GM23338 (cell line): ENCODE data around the gene SYMPK. TPM values are rescaled to one million over a fixed set of nuclear protein-coding genes. Genes with fewer than 3 reads are reported as not detected.
A peak's percentile ranks its signal among the peaks of the same experiment; 100 is the strongest.

Experiments used
- ATAC-seq: fragments of 200-7000 bp; cut with Tn5 transposase; 3 replicates; pipeline ENCODE4 v1.9.1; 2020
- DNase-seq: peaks from one replicate; pipeline ENCODE4 v3.0.0-alpha.2; 2015; ENCODE audit warnings: low spot score
- H2AFZ ChIP-seq: fragments of 200-600 bp; sonication (generic); 2 replicates; pipeline ENCODE4 v1.8.0; 2016; ENCODE audit warnings: antibody characterized with exemption, mild to moderate bottlenecking, moderate library complexity
- H3F3A ChIP-seq: fragments of 200-600 bp; sonication (generic); replicated peaks from 2 replicates; pipeline ENCODE4 v1.8.0; 2017; ENCODE audit warnings: antibody characterized with exemption, mixed run types, low read depth
- H3K27ac ChIP-seq: fragments of 200-600 bp; sonication (generic); 2 replicates; pipeline ENCODE4 v1.6.1; 2016; ENCODE audit warnings: low read depth
- H3K27me3 ChIP-seq: fragments of 200-600 bp; sonication (generic); 2 replicates; pipeline ENCODE4 v1.8.0; 2016; ENCODE audit warnings: mild to moderate bottlenecking, mixed run types, moderate library complexity; ENCODE audit not compliant: insufficient read depth
- H3K36me3 ChIP-seq: fragments of 200-600 bp; sonication (generic); 2 replicates; pipeline ENCODE4 v1.8.0; 2016; ENCODE audit warnings: mild to moderate bottlenecking; ENCODE audit not compliant: insufficient read depth
- H3K4me1 ChIP-seq: fragments of 200-600 bp; sonication (generic); 2 replicates; pipeline ENCODE4 v1.8.0; 2016; ENCODE audit warnings: mild to moderate bottlenecking, moderate library complexity; ENCODE audit not compliant: insufficient read depth
- H3K4me2 ChIP-seq: fragments of 200-600 bp; sonication (generic); 2 replicates; pipeline ENCODE4 v1.7.1; 2017; ENCODE audit warnings: mixed run types
- H3K4me3 ChIP-seq: fragments of 200-600 bp; sonication (generic); 2 replicates; pipeline ENCODE4 v1.6.1; 2016; ENCODE audit warnings: mixed run types
- H3K79me2 ChIP-seq: fragments of 200-600 bp; sonication (generic); replicated peaks from 2 replicates; pipeline ENCODE4 v1.8.0; 2017; ENCODE audit warnings: mild to moderate bottlenecking; ENCODE audit not compliant: insufficient read depth
- H3K9me2 ChIP-seq: fragments of 200-600 bp; sonication (generic); 2 replicates; pipeline ENCODE4 v1.8.0; 2017; ENCODE audit not compliant: insufficient read depth
- H4K20me1 ChIP-seq: fragments of 200-600 bp; sonication (generic); replicated peaks from 2 replicates; pipeline ENCODE4 v1.8.0; 2017; ENCODE audit warnings: mild to moderate bottlenecking; ENCODE audit not compliant: insufficient read depth
- H3K27ac Mint-ChIP-seq: 2 replicates; pipeline ENCODE4 v1.8.0; 2020; ENCODE audit warnings: inconsistent platforms, mild to moderate bottlenecking, moderate library complexity, mixed read lengths
- H3K27me3 Mint-ChIP-seq: 3 replicates; pipeline ENCODE4 v1.8.0; 2022; ENCODE audit warnings: low read depth, mild to moderate bottlenecking, moderate library complexity, mixed read lengths, inconsistent platforms; ENCODE audit not compliant: insufficient read depth, poor library complexity
- H3K36me3 Mint-ChIP-seq: 3 replicates; pipeline ENCODE4 v1.8.0; 2021; ENCODE audit warnings: low read depth, mild to moderate bottlenecking, inconsistent platforms, moderate library complexity, mixed read lengths
- H3K4me1 Mint-ChIP-seq: 3 replicates; pipeline ENCODE4 v1.8.0; 2020; ENCODE audit warnings: mild to moderate bottlenecking, inconsistent platforms, mixed read lengths
- H3K4me3 Mint-ChIP-seq: 3 replicates; pipeline ENCODE4 v1.8.0; 2021; ENCODE audit warnings: moderate library complexity, mild to moderate bottlenecking, inconsistent platforms, mixed read lengths
- H3K9me3 Mint-ChIP-seq: 3 replicates; pipeline ENCODE4 v1.8.0; 2020; ENCODE audit warnings: moderate library complexity, mild to moderate bottlenecking, inconsistent platforms, mixed read lengths
- CREB1 ChIP-seq: fragments of 250-450 bp; sonication (Bioruptor Pico); IDR thresholded peaks from 2 replicates; pipeline ENCODE4 v1.5.0; 2020; ENCODE audit warnings: low read depth, mild to moderate bottlenecking, moderate library complexity
- CTCF ChIP-seq, 2 experiments: fragments of 200-600 bp in 1 of 2; sonication (generic) in 1 of 2; conservative IDR thresholded peaks; 2 replicates each; pipeline versions ENCODE4 v1.5.1 to v1.6.1; 2016 to 2017; ENCODE audit warnings: antibody characterized with exemption in 2 of 2, low read depth in 2 of 2, mild to moderate bottlenecking in 2 of 2, moderate library complexity in 1 of 2
- EZH2phosphoT487 ChIP-seq: fragments of 200-600 bp; sonication (generic); IDR thresholded peaks from one replicate; pipeline ENCODE4 v1.8.1; 2018; ENCODE audit warnings: antibody characterized with exemption; ENCODE audit not compliant: unreplicated experiment
- POLR2AphosphoS5 ChIP-seq: IDR thresholded peaks from 2 replicates; pipeline ENCODE4 v1.6.1; 2016; ENCODE audit warnings: antibody characterized with exemption, low read depth
- ZNF114 ChIP-seq: fragments of 250-450 bp; sonication (Bioruptor Pico); IDR thresholded peaks from 2 replicates; pipeline ENCODE4 v1.5.0; 2020; ENCODE audit warnings: mild to moderate bottlenecking, moderate library complexity
- polyA plus RNA-seq: library from polyadenylated mRNA; unstranded; fragments of >200 nt; fragmentation: Nextera tagmentation; extraction: Ambion mirVana; gene quantifications from 2 replicates; pipeline ENCODE4 v1.2.1, GENCODE V29; 2016
- total RNA-seq: library from RNA; depleted of rRNA; stranded (reverse); fragments of >200 nt; shearing (Covaris generic); gene quantifications from 2 replicates; pipeline ENCODE4 v1.2.3, GENCODE V29; 2014
- TF ChIP-seq, protein P1 (sequence below): IDR thresholded peaks from 2 replicates; pipeline ENCODE4 v1.6.1; 2016; ENCODE audit warnings: antibody characterized with exemption
- TF ChIP-seq, protein P2 (sequence below): IDR thresholded peaks from one replicate; pipeline ENCODE4 v1.6.1; 2018; ENCODE audit warnings: antibody characterized with exemption; ENCODE audit not compliant: unreplicated experiment

The SYMPK gene
- total and polyA plus RNA-seq, 2 experiments from 2014 or later, result 36.8 to 82.1 TPM

DNA sequence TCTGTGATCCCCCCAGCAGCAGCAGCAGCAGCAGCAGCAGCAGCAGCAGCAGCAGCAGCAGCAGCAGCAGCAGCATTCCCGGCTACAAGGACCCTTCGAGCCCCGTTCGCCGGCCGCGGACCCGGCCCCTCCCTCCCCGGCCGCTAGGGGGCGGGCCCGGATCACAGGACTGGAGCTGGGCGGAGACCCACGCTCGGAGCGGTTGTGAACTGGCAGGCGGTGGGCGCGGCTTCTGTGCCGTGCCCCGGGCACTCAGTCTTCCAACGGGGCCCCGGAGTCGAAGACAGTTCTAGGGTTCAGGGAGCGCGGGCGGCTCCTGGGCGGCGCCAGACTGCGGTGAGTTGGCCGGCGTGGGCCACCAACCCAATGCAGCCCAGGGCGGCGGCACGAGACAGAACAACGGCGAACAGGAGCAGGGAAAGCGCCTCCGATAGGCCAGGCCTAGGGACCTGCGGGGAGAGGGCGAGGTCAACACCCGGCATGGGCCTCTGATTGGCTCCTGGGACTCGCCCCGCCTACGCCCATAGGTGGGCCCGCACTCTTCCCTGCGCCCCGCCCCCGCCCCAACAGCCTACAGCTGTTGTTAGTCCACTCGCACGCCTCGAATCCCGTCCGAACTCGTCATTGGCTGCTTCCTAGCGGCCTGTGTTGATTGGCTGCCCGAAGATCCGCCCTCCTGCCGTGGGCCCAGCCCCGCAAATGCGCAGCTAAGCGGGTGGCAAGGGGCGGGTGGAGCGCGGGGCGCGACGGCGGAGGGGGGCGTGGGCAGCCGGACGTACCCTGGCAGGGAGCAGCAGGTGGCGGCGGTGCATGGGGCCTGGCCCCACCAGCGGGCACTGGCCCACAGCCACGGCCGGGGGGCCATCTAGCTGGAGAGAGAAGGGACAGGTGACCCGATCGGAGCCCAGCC is 92.5 kb downstream of the SYMPK start:
- Mint-ChIP-seq H3K27ac (peak overlapping the region; percentile 99), H3K36me3 (peaks cover 23% of the 10 kb centered on the region), H3K4me1 (peaks cover 20% of the 10 kb centered on the region), H3K4me3 (peak overlapping the region; percentile 91), H3K9me3 (no peaks in the 10 kb centered on the region; the same call in 2 of the 3 replicates), H3K27me3 (peaks cover 35% of the 10 kb centered on the region)
- 0 out of 2 replicates have a peak, but pooled peaks have one; percentile 57 for TF ChIP-seq CREB1 (CRISPR knock-in tag)
- TF ChIP-seq CTCF (conservative IDR thresholded peaks at IDR 0.05; ENCODE audit: low read depth in 2 of 2), result peak; percentile 68 to 79
- TF ChIP-seq EZH2phosphoT487, result no peak
- TF ChIP-seq, protein P1, sequence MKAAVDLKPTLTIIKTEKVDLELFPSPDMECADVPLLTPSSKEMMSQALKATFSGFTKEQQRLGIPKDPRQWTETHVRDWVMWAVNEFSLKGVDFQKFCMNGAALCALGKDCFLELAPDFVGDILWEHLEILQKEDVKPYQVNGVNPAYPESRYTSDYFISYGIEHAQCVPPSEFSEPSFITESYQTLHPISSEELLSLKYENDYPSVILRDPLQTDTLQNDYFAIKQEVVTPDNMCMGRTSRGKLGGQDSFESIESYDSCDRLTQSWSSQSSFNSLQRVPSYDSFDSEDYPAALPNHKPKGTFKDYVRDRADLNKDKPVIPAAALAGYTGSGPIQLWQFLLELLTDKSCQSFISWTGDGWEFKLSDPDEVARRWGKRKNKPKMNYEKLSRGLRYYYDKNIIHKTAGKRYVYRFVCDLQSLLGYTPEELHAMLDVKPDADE, result 0 out of 2 replicates have a peak, but pooled peaks have one; percentile 34
- peak; percentile 91 for TF ChIP-seq POLR2AphosphoS5
- Histone ChIP-seq H3F3A (peaks cover 29% of the 10 kb centered on the region), H3K9me2 (no peaks in the 10 kb centered on the region), H3K4me3 (peak overlapping the region; percentile 76), H4K20me1 (peaks cover 3% of the 10 kb centered on the region; the same call in 1 of the 2 replicates), H3K79me2 (no peaks in the 10 kb centered on the region), H3K4me2 (peak overlapping the region; percentile 99), H3K27me3 (no peaks in the 10 kb centered on the region), H3K36me3 (0 out of 2 replicates have a peak, but pooled peaks cover 3% of the 10 kb centered on the region), H3K27ac (peak overlapping the region; percentile 97), H2AFZ (no peak overlapping the region), H3K4me1 (peaks cover 20% of the 10 kb centered on the region)
- peak; percentile 61 for ATAC-seq
- DNase-seq, result peak; percentile 99

DNA sequence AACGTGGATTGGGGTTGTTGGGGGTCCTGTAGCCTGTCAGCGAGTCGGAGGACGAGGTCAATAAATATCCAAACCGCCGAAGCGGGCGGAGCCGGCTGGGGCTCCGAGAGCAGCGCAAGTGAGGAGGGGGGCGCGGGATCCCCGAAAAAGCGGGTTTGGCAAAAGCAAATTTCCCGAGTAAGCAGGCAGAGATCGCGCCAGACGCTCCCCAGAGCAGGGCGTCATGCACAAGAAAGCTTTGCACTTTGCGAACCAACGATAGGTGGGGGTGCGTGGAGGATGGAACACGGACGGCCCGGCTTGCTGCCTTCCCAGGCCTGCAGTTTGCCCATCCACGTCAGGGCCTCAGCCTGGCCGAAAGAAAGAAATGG is 93.1 kb downstream of the SYMPK start:
- TF ChIP-seq, protein P2, sequence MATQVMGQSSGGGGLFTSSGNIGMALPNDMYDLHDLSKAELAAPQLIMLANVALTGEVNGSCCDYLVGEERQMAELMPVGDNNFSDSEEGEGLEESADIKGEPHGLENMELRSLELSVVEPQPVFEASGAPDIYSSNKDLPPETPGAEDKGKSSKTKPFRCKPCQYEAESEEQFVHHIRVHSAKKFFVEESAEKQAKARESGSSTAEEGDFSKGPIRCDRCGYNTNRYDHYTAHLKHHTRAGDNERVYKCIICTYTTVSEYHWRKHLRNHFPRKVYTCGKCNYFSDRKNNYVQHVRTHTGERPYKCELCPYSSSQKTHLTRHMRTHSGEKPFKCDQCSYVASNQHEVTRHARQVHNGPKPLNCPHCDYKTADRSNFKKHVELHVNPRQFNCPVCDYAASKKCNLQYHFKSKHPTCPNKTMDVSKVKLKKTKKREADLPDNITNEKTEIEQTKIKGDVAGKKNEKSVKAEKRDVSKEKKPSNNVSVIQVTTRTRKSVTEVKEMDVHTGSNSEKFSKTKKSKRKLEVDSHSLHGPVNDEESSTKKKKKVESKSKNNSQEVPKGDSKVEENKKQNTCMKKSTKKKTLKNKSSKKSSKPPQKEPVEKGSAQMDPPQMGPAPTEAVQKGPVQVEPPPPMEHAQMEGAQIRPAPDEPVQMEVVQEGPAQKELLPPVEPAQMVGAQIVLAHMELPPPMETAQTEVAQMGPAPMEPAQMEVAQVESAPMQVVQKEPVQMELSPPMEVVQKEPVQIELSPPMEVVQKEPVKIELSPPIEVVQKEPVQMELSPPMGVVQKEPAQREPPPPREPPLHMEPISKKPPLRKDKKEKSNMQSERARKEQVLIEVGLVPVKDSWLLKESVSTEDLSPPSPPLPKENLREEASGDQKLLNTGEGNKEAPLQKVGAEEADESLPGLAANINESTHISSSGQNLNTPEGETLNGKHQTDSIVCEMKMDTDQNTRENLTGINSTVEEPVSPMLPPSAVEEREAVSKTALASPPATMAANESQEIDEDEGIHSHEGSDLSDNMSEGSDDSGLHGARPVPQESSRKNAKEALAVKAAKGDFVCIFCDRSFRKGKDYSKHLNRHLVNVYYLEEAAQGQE, result no peak
- TF ChIP-seq EZH2phosphoT487 (no peak), ZNF114 (CRISPR knock-in tag) (no peak)
- TF ChIP-seq, protein P1, result no peak
- peaks cover 23% of the 10 kb centered on the region for H3K4me1 Mint-ChIP-seq
- peak overlapping the region; percentile 99 for H3K4me2 ChIP-seq
- H3K9me3 Mint-ChIP-seq, result no peaks in the 10 kb centered on the region
- no peaks in the 10 kb centered on the region for H3K27me3 ChIP-seq
- no peak overlapping the region for H2AFZ ChIP-seq
- H3K36me3 Mint-ChIP-seq, result peaks cover 20% of the 10 kb centered on the region
- peak overlapping the region; percentile 91 for H3K4me3 Mint-ChIP-seq
- H3K4me1 ChIP-seq, result peaks cover 26% of the 10 kb centered on the region
- peaks cover 3% of the 10 kb centered on the region; the same call in 1 of the 2 replicates for H4K20me1 ChIP-seq
- H3K4me3 ChIP-seq, result peak overlapping the region; percentile 76
- H3K27ac Mint-ChIP-seq, result peak overlapping the region; percentile 99
- no peaks in the 10 kb centered on the region for H3K79me2 ChIP-seq
- peak; percentile 44 for DNase-seq
- peaks cover 25% of the 10 kb centered on the region for H3F3A ChIP-seq
- H3K27me3 Mint-ChIP-seq, result peaks cover 34% of the 10 kb centered on the region
- ATAC-seq, result no peak
- H3K36me3 ChIP-seq, result 0 out of 2 replicates have a peak, but pooled peaks cover 3% of the 10 kb centered on the region
- H3K9me2 ChIP-seq, result no peaks in the 10 kb centered on the region
- peak overlapping the region; percentile 97 for H3K27ac ChIP-seq
